Measurements from ENCODE around the gene TXNDC15.
"Not testable (repeated sequence)": the region's sequence is repeated elsewhere in the genome, so short reads cannot be mapped to it uniquely, and the experiment has no call there.

TXNDC15 gene

DNA sequence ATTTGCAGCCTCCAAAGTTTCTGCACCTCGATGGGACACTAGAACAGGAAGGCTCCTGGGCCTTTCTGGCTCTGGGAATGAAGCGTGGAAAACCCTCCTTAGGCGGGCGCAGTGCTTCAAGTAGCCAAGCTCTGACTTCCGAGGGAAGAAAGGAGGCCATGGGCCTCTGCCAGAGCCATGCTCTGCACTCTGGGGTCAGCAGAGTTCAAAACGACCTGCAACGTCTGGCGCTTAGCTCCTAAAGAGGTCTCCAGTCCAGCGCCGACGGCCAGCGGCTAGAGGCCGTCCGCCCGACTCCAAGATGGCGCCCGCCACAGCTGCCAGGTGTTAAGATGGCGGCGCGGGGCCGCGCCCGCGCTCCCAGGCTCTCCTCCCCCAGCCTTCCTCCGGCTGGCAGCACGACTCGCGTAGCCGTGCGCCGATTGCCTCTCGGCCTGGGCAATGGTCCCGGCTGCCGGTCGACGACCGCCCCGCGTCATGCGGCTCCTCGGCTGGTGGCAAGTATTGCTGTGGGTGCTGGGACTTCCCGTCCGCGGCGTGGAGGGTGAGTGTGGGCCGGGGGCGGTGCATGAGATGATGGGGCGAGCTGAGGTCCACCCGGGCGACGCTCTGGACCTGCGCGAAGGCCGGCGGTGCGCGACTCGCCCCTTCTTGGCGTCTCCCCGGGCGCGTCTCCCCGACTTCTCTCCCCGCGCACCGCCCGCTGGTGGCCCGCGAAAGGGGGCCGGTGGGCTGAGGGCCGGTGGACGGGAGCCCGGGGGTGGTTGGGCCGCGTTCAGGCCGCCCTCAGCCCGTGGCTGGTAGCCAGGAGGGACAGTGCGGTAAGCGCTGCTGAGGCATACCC is at the start of gene TXNDC15:
TXNDC15 (plus strand) TSS at position 385 of the 844 bp plus-strand sequence; CDS start at position 442, 57 bp downstream.
- peak; percentile 86 for DNase-seq

GRCh38 chr5:134824681-134825080 is 49.5 kb upstream of the TXNDC15 start:
- DNase-seq = no peak

DNA sequence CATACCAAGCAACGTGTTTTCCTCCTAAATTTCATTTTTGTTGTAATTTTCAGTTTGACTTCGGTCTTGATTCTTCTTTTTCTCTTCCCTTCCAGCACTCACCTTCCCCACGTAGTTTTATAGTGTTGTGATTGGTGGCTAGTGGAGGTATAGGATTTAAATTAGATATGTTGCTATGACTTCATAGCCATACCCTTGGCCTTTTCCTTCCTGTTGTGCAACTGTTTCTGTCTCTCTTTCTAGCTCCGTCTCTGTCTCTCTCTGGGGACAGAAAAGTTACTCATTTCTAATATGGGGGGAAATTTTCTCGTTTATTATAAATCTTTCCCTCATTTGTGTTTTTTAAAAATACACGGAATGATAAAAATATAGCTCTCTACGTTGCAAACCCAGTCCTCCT is 49.0 kb upstream of the TXNDC15 start:
- DNase-seq = no peak

DNA sequence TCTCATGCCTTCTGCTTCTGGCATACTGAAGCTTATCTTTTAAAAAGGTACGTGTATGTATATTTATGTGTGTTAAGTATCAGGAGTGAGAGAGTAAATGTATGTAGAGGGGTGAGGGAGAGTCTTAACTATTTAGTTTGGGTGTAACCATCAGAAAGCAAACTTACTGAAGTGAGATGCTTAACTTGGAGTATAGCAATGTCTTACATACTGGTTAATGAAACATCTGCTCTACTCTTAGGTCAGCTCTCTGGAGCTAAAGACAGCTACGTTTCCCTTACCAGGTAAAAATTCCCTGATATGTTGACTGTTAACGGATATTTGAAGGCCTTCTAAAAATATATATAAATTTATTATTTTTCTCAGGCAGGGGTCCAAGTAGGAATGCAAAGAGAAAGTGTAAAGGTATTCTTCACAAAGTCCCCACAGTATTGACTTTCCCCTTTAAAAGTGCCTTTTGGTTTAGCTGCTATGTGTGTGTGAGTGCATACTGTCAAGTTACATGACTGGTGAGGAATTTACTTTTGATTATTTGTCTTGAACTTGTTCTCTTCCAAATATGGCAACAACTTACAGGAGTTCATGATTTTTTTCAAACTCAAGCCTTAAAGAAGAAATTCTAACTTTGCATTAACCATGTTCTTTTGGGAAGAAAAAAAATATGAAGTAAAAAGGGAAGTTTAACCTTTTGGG is 40.7 kb upstream of the TXNDC15 start:
- peak; percentile 23 for DNase-seq

- DNase-seq = no peak
These were observed 38.5 kb upstream of the TXNDC15 start for GRCh38 chr5:134835623-134836022.

GRCh38 chr5:134837530-134838181 is 36.5 kb upstream of the TXNDC15 start:
- no peak for DNase-seq

DNA sequence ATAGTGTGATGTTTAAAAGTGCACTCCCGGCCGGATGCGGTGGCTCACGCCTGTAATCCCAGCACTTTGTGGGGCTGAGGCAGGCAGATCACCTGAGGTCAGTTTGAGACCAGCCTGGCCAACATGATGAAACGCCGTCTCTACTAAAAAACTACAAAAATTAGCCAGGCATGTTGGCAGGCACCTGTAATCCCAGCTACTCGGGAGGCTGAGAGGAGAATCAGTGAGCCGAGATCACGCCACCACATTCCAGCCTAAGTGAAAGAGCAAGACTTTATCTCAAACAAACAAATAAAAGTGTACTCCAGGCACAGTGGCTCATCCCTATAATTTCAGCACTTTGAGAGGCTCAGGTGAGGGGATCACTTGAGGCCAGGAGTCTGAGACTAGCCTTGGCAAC is 35.8 kb upstream of the TXNDC15 start:
- not testable (repeated sequence) for DNase-seq

- DNase-seq = peak; percentile 51
These were observed 33.4 kb upstream of the TXNDC15 start for GRCh38 chr5:134840811-134841210.

DNA sequence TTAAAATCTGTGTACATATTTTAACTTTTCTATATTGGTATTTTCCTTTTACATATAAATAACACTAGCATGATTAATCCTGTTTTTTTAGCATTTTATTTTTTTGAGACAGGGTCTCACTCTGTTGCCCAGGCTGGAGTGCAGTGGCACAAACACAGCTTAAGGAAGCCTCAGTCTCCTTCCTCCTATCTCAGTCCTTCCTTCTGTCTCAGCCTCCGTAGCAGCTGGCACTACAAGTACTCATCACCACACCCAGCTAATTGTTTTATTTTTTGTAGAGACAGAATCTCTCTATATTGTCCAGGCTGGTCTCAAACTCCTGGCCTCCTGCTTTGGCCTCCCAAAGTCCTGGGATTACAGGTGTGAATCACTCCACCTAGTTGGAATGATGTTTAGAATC is 29.9 kb upstream of the TXNDC15 start:
- no peak for DNase-seq

DNA sequence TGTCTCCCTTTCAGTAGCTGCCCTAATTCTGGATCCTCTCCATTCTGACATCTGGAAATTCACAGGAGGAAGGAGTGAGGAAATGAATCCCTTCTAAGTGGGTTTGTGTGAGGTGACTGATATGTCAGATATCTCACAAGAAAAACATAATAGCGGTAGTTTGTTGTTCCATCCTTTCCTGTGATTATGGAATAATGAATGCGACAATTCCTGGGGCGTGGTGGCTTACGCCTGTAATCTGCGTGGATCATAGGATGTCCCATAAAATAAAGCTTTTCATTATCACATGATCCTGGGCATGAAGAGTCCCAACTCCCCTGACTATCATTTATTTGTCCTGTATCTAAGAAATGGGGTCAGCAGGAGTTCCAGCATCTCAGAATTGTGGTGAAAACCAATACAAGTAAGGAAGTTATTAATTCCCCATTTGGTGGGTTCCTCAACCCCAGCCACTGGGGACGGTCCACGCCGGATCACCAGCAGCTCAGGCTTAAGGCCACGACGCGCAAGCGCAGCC is 28.8 kb upstream of the TXNDC15 start:
- peak; percentile 48 for DNase-seq

DNA sequence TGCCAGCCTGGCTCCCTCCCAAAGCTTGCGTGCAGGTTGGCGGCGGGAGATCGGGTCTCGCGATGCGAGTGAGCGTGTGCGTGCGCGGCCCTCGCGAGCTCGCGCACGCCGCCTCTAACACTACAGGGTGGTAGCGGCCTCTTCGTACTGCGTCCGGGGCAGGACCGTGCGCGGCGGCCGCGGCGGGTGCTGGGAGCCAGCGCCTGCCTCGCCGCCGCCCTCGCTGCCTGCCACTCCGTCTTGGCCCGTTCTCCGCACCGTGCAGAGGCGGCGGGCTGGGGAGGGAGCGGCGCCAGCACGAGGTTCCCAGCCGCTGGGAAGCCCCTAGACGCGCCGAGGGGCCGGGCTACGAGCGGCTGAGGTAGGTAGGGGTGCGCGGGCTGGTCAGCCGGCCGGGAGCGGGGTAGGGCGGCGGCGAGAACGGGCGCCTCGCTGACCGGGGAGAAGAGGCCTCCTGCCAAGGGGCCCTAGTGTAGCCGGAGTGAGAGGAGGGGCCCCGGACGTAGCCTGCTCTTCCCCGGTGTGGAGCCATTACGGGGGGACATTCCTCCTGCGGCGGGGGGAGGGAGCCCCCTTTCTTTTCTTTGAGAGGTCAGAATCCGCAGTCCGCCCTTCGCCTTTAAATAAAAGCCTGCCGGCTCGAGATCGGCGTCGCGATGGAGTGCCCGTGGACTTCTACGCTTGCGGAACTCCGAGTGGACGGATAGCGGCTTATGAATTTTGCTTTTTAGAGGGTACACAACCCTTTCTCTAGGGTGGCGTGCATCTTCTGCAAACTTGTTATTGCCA is 28.1 kb upstream of the TXNDC15 start, which contains the start of gene C5orf24:
C5orf24 (plus strand) TSS at position 117 of the 789 bp plus-strand sequence. CDS start 8,933 bp downstream, outside the sequence.
- peak; percentile 95 for DNase-seq

GRCh38 chr5:134846641-134846960 is 27.6 kb upstream of the TXNDC15 start:
- DNase-seq = peak; percentile 32

- not testable (repeated sequence) for DNase-seq
These were observed 24.7 kb upstream of the TXNDC15 start for GRCh38 chr5:134849434-134849933.

GRCh38 chr5:134851307-134851923 is 22.8 kb upstream of the TXNDC15 start:
- peak; percentile 60 for DNase-seq

- DNase-seq = not testable (repeated sequence)
These were observed 17.7 kb upstream of the TXNDC15 start for GRCh38 chr5:134856465-134856864.

- DNase-seq = no peak
These were observed 16.8 kb upstream of the TXNDC15 start for GRCh38 chr5:134857401-134857800.

DNA sequence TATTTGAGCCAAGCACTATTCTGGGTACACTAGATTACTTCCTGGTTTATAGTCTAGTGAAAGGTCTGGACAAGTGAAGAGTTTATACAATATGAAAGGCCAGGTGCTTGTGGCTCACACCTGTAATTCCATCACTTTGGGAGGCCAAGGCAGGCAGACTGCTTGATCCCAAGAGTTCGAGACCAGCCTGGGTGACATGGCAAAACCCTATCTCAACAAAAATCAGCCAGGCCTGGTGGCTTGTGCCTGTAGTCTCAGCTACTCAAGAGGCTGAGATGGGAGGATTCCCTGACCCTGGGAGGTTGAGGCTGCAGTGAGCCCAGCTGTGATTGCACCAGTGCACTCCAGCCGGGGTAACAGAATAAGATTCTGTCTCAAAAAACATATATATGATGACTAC is 9.5 kb upstream of the TXNDC15 start:
- DNase-seq = no peak

GRCh38 chr5:134873494-134873893 is 677 bp upstream of the TXNDC15 start:
- DNase-seq = no peak

- DNase-seq = peak; percentile 85
These were observed 872 bp downstream of the TXNDC15 start for GRCh38 chr5:134874831-134875655.

DNA sequence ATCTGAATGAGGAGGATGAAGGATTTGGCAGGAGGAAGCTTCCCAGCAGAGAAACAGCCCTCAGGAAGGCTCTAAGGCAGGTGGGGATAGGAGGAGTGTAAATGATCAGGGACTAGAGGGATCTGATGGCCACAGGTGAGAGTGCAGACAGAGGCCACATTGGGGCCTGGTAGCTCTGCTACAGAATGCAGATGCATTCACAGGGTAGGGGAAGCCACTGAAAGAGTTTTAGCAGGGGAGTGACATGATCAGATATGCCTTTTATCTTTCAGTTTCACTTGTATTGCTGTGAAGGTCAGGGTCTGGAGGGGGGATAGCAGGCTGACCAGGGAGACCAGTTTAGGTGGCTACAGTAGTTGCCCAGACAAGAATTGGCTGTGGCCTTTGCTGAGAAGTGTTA is 3.0 kb downstream of the TXNDC15 start:
- DNase-seq = no peak

GRCh38 chr5:134878403-134878802 is 4.2 kb downstream of the TXNDC15 start:
- DNase-seq = no peak

Measured in EL (cell line).